GM12878 (cell line): Measurements from ENCODE around the gene UBASH3A. TPM values are rescaled to one million over a fixed set of nuclear protein-coding genes. Genes with fewer than 3 reads are reported as not detected.

ENCODE experiments used
- ATAC-seq: fragments of 200-7000 bp; cut with Tn5 transposase; 3 replicates; pipeline ENCODE4 v1.9.1; 2020; ENCODE audit warnings: mild to moderate bottlenecking, moderate library complexity
- BruUV-seq: library from RNA; stranded (reverse); fragments of 400-500 nt; replicated peaks from 2 replicates; lab custom pipeline; 2021; lab: Mats Ljungman, UMichigan
- CTCF ChIA-PET: fragments of 300-600 bp; sonication (Branson Sonifier 250); formaldehyde crosslinking; extraction: SDS; loops from one replicate; lab custom pipeline; 2021; ENCODE audit warnings: inconsistent platforms; lab: Yijun Ruan, JAX
- POLR2A ChIA-PET: fragments of 350-600 bp; formaldehyde crosslinking; extraction: SDS; loops from one replicate; lab custom pipeline; 2021; ENCODE audit warnings: inconsistent platforms; lab: Charles Lee
- RAD21 ChIA-PET: fragments of 300-600 bp; sonication (Branson Sonifier 250); formaldehyde crosslinking; loops from one replicate; lab custom pipeline; 2023; ENCODE audit warnings: antibody characterized with exemption; ENCODE audit not compliant: unreplicated experiment; lab: Charles Lee
- SMC1A ChIA-PET: fragments of 300-600 bp; sonication (Branson Sonifier 250); formaldehyde crosslinking; loops from one replicate; lab custom pipeline; 2023; ENCODE audit not compliant: unreplicated experiment, uncharacterized antibody; lab: Charles Lee
- DNase-seq: peaks from one replicate; pipeline ENCODE4 v3.0.0-alpha.2; 2011; ENCODE audit warnings: low read depth, low spot score
- FAIRE-seq: peaks from 3 replicates; lab custom pipeline; 2011; peaks lifted over from hg19 to GRCh38; lab: Jason Lieb, UNC
- H2AFZ ChIP-seq: 2 replicates; pipeline ENCODE4 v1.6.0; 2011; ENCODE audit warnings: low read depth, low read length, control low read depth; ENCODE audit not compliant: control insufficient read depth
- H3K27ac ChIP-seq: 2 replicates; pipeline ENCODE4 v1.5.1; 2011; ENCODE audit warnings: control low read depth; ENCODE audit not compliant: control insufficient read depth, insufficient read depth
- H3K27me3 ChIP-seq, 2 experiments: replicated peaks in 1 of 2; 2 replicates each; pipeline versions ENCODE4 v1.6.0 to v1.6.1; 2011; ENCODE audit warnings: low read length in 1 of 2; ENCODE audit not compliant: control insufficient read depth in 2 of 2, insufficient read depth in 2 of 2
- H3K36me3 ChIP-seq, 2 experiments: 2 replicates each; pipeline ENCODE4 v1.5.1; 2011; ENCODE audit warnings: low read length in 1 of 2; ENCODE audit not compliant: control insufficient read depth in 2 of 2, insufficient read depth in 2 of 2
- H3K4me1 ChIP-seq: 2 replicates; pipeline ENCODE4 v1.6.1; 2011; ENCODE audit warnings: mild to moderate bottlenecking, low read length, moderate library complexity, mixed read lengths; ENCODE audit not compliant: control insufficient read depth, insufficient read depth
- H3K4me2 ChIP-seq: 2 replicates; pipeline ENCODE4 v1.6.0; 2011; ENCODE audit warnings: control low read depth; ENCODE audit not compliant: control insufficient read depth, insufficient read depth
- H3K4me3 ChIP-seq: fragments of 200-600 bp; sonication (generic); 2 replicates; pipeline ENCODE4 v1.5.1; 2016
- H3K79me2 ChIP-seq: 2 replicates; pipeline ENCODE4 v1.6.0; 2011; ENCODE audit warnings: low read length; ENCODE audit not compliant: control insufficient read depth, insufficient read depth
- H3K9ac ChIP-seq: 2 replicates; pipeline ENCODE4 v1.8.0; 2011; ENCODE audit warnings: low read length, control low read depth, mixed read lengths; ENCODE audit not compliant: control insufficient read depth, insufficient read depth
- H3K9me3 ChIP-seq: replicated peaks from 3 replicates; pipeline ENCODE4 v1.5.1; 2011; ENCODE audit warnings: mild to moderate bottlenecking, low read length; ENCODE audit not compliant: control insufficient read depth, insufficient read depth
- H4K20me1 ChIP-seq: 2 replicates; pipeline ENCODE4 v1.6.0; 2011; ENCODE audit not compliant: control insufficient read depth, insufficient read depth
- ATF3 ChIP-seq: IDR thresholded peaks from 2 replicates; pipeline ENCODE4 v1.6.1; 2011; ENCODE audit warnings: low read depth, mild to moderate bottlenecking, low read length, moderate library complexity, borderline replicate concordance; ENCODE audit errors: extremely low read depth
- BRCA1 ChIP-seq: IDR thresholded peaks from 2 replicates; pipeline ENCODE4 v1.6.1; 2011; ENCODE audit warnings: low read depth, low read length, improper control_type of control experiment
- CBFB ChIP-seq: IDR thresholded peaks from 2 replicates; pipeline ENCODE4 v1.6.1; 2016; ENCODE audit warnings: antibody characterized with exemption, low read depth
- CREM ChIP-seq: IDR thresholded peaks from 2 replicates; pipeline ENCODE4 v1.6.1; 2014; ENCODE audit warnings: antibody characterized with exemption, low read depth
- CTCF ChIP-seq, 3 experiments: IDR thresholded peaks in 2 of 3; conservative IDR thresholded peaks in 1 of 3; 2 replicates each; pipeline ENCODE4 v1.5.1; 2011; ENCODE audit warnings: low read depth in 3 of 3, low read length in 3 of 3, mild to moderate bottlenecking in 3 of 3, control low read depth in 2 of 3, moderate library complexity in 2 of 3, inconsistent platforms in 1 of 3, mixed read lengths in 1 of 3; ENCODE audit not compliant: control insufficient read depth in 2 of 3, insufficient read depth in 1 of 3; ENCODE audit errors: extremely low read depth in 1 of 3
- EED ChIP-seq: sonication (generic); IDR thresholded peaks from 2 replicates; pipeline ENCODE4 v1.6.1; 2016; ENCODE audit warnings: antibody characterized with exemption, low read depth
- GABPA ChIP-seq: IDR thresholded peaks from 2 replicates; pipeline ENCODE4 v1.6.1; 2014; ENCODE audit warnings: antibody characterized with exemption, low read depth, mild to moderate bottlenecking, inconsistent platforms
- HDAC6 ChIP-seq: fragments of 200-600 bp; sonication (generic); IDR thresholded peaks from one replicate; pipeline ENCODE4 v1.8.0; 2017; ENCODE audit warnings: antibody characterized with exemption; ENCODE audit not compliant: unreplicated experiment
- MLLT1 ChIP-seq: fragments of 450-650 bp; IDR thresholded peaks from 2 replicates; pipeline ENCODE4 v1.6.1; 2016; ENCODE audit warnings: mild to moderate bottlenecking
- MYC ChIP-seq: IDR thresholded peaks from 2 replicates; pipeline ENCODE4 v1.6.1; 2011; ENCODE audit warnings: mild to moderate bottlenecking, low read length, moderate library complexity, inconsistent platforms; ENCODE audit not compliant: insufficient read depth, insufficient replicate concordance, insufficient read length, severe bottlenecking
- NFIC ChIP-seq: IDR thresholded peaks from 2 replicates; pipeline ENCODE4 v1.6.1; 2012; ENCODE audit warnings: low read depth, mild to moderate bottlenecking, inconsistent platforms, low read length, moderate library complexity
- NFYA ChIP-seq: IDR thresholded peaks from 2 replicates; pipeline ENCODE4 v1.6.1; 2011; ENCODE audit warnings: low read depth, mild to moderate bottlenecking, low read length, improper control_type of control experiment, borderline replicate concordance
- NFYB ChIP-seq: IDR thresholded peaks from 2 replicates; pipeline ENCODE4 v1.6.1; 2011; ENCODE audit warnings: low read depth, mild to moderate bottlenecking, low read length, improper control_type of control experiment, moderate library complexity; ENCODE audit not compliant: insufficient read depth
- POLR2AphosphoS2 ChIP-seq: IDR thresholded peaks from 2 replicates; pipeline ENCODE4 v1.6.1; 2011; ENCODE audit warnings: low read depth, mild to moderate bottlenecking, low read length, improper control_type of control experiment, moderate library complexity
- USF1 ChIP-seq: IDR thresholded peaks from 2 replicates; pipeline ENCODE4 v1.6.1; 2011; ENCODE audit warnings: borderline replicate concordance, low read depth, mild to moderate bottlenecking, moderate library complexity, mixed read lengths, low read length; ENCODE audit not compliant: insufficient read depth; ENCODE audit errors: extremely low read length
- USF2 ChIP-seq: IDR thresholded peaks from 2 replicates; pipeline ENCODE4 v1.6.1; 2011; ENCODE audit warnings: low read depth, low read length, improper control_type of control experiment, borderline replicate concordance
- ZSCAN29 ChIP-seq: fragments of 450-650 bp; IDR thresholded peaks from 2 replicates; pipeline ENCODE4 v1.6.1; 2017; ENCODE audit warnings: mild to moderate bottlenecking, moderate library complexity
- WGBS: methylation state at CpG from one replicate; pipeline ENCODE4 v1.1.6; 2016; ENCODE audit warnings: low lambda C conversion rate; ENCODE audit not compliant: insufficient replicate concordance, insufficient coverage; ENCODE audit errors: missing lambda C conversion rate; 5-methylcytosine and 5-hydroxymethylcytosine counted together
- in situ Hi-C: fragments of 300-500 bp; cut with MboI; formaldehyde crosslinking; loops from 9 replicates; pipeline ENCODE4 v1.14.3; 2018; ENCODE audit warnings: mixed read lengths
- intact Hi-C: fragments of 100-400 bp; cut with micrococcal nuclease; formaldehyde crosslinking; loops from one replicate; pipeline ENCODE4 v1.14.2; 2022; ENCODE audit not compliant: unreplicated experiment
- polyA plus RNA-seq, 11 experiments: library from polyadenylated mRNA; depleted of rRNA in 4 of 11; unstranded in 6 of 11; stranded (reverse) in 5 of 11; fragments of >200 nt; fragmentation: Nextera tagmentation in 4 of 11; fragmentation: Illumina TruSeq in 1 of 11; extraction: Ambion mirVana in 4 of 11; extraction: Trizol in 1 of 11; gene quantifications; 1 replicate in 1 of 11; 2 replicates in 10 of 11; pipeline versions ENCODE4 v1.2.1 to v1.2.3, GENCODE V29; 2011 to 2016; ENCODE audit warnings: inconsistent platforms in 2 of 11, missing spikeins in 2 of 11, low read depth in 1 of 11
- total RNA-seq, 4 experiments: library from RNA; depleted of rRNA in 3 of 4; stranded (reverse); fragments of >200 nt in 3 of 4; fragmentation: Illumina TruSeq in 1 of 4; extraction: Trizol in 1 of 4; gene quantifications; 2 replicates each; pipeline versions ENCODE4 v1.2.1 to v1.2.3, GENCODE V29; 2013 to 2021

Gene UBASH3A
- total and polyA plus RNA-seq, 10 of the 15 experiments (the other 5 are each of a cell fraction or from before 2014, with no cell fraction given) = 0.04 to 0.39 (median 0.23) TPM; not detected in 1

- Histone ChIP-seq H3K9me3 (no peaks in the 10 kb centered on the region; the same call in 2 of the 3 replicates), H3K36me3 (no peaks in the 10 kb centered on the region), H3K27ac (peak overlapping the region; percentile 20; the same call in 1 of the 2 replicates), H3K79me2 (no peaks in the 10 kb centered on the region), H4K20me1 (no peaks in the 10 kb centered on the region), H3K9ac (no peak overlapping the region), H3K4me2 (peak overlapping the region; percentile 81), H3K27me3 (no peaks in the 10 kb centered on the region), H3K4me3 (peak overlapping the region; percentile 11; the same call in 1 of the 2 replicates), H2AFZ (no peak overlapping the region), H3K4me1 (peaks cover 48% of the 10 kb centered on the region)
- no TSS peak for BruUV-seq
- ChIA-PET CTCF (interaction anchor here (0.7 to 6.4 kb wide), 6 partner anchors 11 to 57 kb away, joined by 3 to 71 read pairs (median 6); partner anchors contain the start of gene RSPH1), POLR2A (interaction anchor here (0.8 to 3.1 kb wide), 6 partner anchors 11 to 63 kb away, joined by 3 to 20 read pairs (median 6); no protein-coding TSS in a partner anchor), SMC1A (interaction anchor here (1.0 to 5.2 kb wide), 21 partner anchors 9 to 168 kb away, joined by 3 to 57 read pairs (median 9); partner anchors contain the start of genes RSPH1 and SLC37A1), RAD21 (interaction anchor here (0.7 to 7.1 kb wide), 16 partner anchors 9 to 239 kb away, joined by 3 to 58 read pairs (median 4); partner anchors contain the start of genes RSPH1 and SLC37A1)
- peak; percentile 80 for DNase-seq
- intact Hi-C loops = loop anchor here (2.0 kb wide), 1 partner anchor 18 kb away; the partner anchor contains the start of gene RSPH1
- WGBS = 16% methylated on average over 7 of the region's 7 CpGs
- in situ Hi-C loops = no loop called here
- FAIRE-seq = peak; percentile 92
- ATAC-seq = peak; percentile 51
- TF ChIP-seq HDAC6 = no peak
- TF ChIP-seq NFIC = peak; percentile 74
- TF ChIP-seq ATF3 = no peak
- peak; percentile 57; the same call in 1 of the 2 replicates for TF ChIP-seq EED
- 0 out of 6 replicates have a peak, but pooled peaks of 1 of the 3 experiments have one; percentile 3 for TF ChIP-seq CTCF (IDR thresholded peaks at IDR 0.05 in 2 of 3, conservative IDR thresholded peaks at IDR 0.05 in 1 of 3; ENCODE audit: control insufficient read depth in 2 of 3, extremely low read depth in 1 of 3, insufficient read depth in 1 of 3, low read depth in 3 of 3, low read length in 3 of 3)
- TF ChIP-seq USF2 = no peak; the same call in 1 of the 2 replicates
- TF ChIP-seq MLLT1 = peak; percentile 43; the same call in 1 of the 2 replicates
- no peak for TF ChIP-seq ZSCAN29
- TF ChIP-seq NFYA = no peak
- TF ChIP-seq CBFB = no peak
- no peak for TF ChIP-seq NFYB
- 0 out of 2 replicates have a peak, but pooled peaks have one; percentile 49 for TF ChIP-seq CREM
- no peak for TF ChIP-seq POLR2AphosphoS2
- no peak for TF ChIP-seq MYC
- TF ChIP-seq USF1 = no peak
- 0 out of 2 replicates have a peak, but pooled peaks have one; percentile 35 for TF ChIP-seq GABPA
- TF ChIP-seq BRCA1 = no peak
Observed at GRCh38 chr21:42478504-42478903, 74.8 kb downstream of the UBASH3A start.
